ENCODE results near the gene NR4A1.

GRCh38 chr12:52074971-52075724, 23.9 kb downstream of the NR4A1 start:
- TF ChIP-seq EZH2phosphoT487 (IDR thresholded peaks at IDR 0.05; ENCODE audit: borderline replicate concordance) (no peak), CTCF (conservative IDR thresholded peaks at IDR 0.05; ENCODE audit: low read length) (no peak)
